B cell (primary cell): ENCODE results near the gene PWWP2B. TPM values are rescaled to one million over a fixed set of nuclear protein-coding genes. Genes with fewer than 3 reads are reported as not detected.

Experiments used
- ATAC-seq: fragments of 200-7000 bp; cut with Tn5 transposase; one replicate; pipeline ENCODE4 v1.10.0; 2021; ENCODE audit warnings: low read depth, mild to moderate bottlenecking, moderate number of reproducible peaks, moderate library complexity
- CTCF ChIA-PET: fragments of 350-600 bp; sonication (Branson Sonifier 250); formaldehyde crosslinking; loops from one replicate; lab custom pipeline; 2021; ENCODE audit warnings: antibody characterized with exemption, inconsistent platforms; lab: Charles Lee
- POLR2A ChIA-PET: fragments of 350-600 bp; sonication (Branson Sonifier 250); formaldehyde crosslinking; loops from one replicate; lab custom pipeline; 2021; ENCODE audit warnings: antibody characterized with exemption; lab: Charles Lee
- DNase-seq: peaks from one replicate; pipeline ENCODE4 v3.0.0; 2013
- H2AFZ ChIP-seq: 2 replicates; pipeline ENCODE4 v1.6.1; 2012; ENCODE audit warnings: mild to moderate bottlenecking, low read depth, low read length; ENCODE audit not compliant: insufficient read depth, poor library complexity, severe bottlenecking
- H3K27ac ChIP-seq, 2 donors: 1 replicate in 1 of 2; 2 replicates in 1 of 2; pipeline ENCODE4 v1.5.1; 2012 to 2013; ENCODE audit warnings: low read length in 2 of 2, mild to moderate bottlenecking in 2 of 2, moderate library complexity in 1 of 2
- H3K27me3 ChIP-seq, 4 experiments: fragments of 200-600 bp in 1 of 4; sonication (generic) in 1 of 4; replicated peaks in 1 of 4; 1 replicate in 2 of 4; 2 replicates in 2 of 4; pipeline versions ENCODE4 v1.6.1 to v1.7.0; 2013 to 2016; ENCODE audit warnings: low read length in 3 of 4, mild to moderate bottlenecking in 2 of 4, mixed read lengths in 1 of 4, moderate library complexity in 1 of 4; ENCODE audit not compliant: insufficient read depth in 4 of 4, control insufficient read depth in 3 of 4; ENCODE audit errors: control extremely low read depth in 1 of 4
- H3K36me3 ChIP-seq, 2 experiments: replicated peaks in 1 of 2; 1 replicate in 1 of 2; 2 replicates in 1 of 2; pipeline versions ENCODE4 v1.6.1 to v1.7.1; 2013; ENCODE audit warnings: low read length in 1 of 2; ENCODE audit not compliant: insufficient read depth in 2 of 2, control insufficient read depth in 1 of 2; ENCODE audit errors: control extremely low read depth in 1 of 2, extremely low read depth in 1 of 2
- H3K4me1 ChIP-seq, 2 donors: fragments of 200-600 bp in 1 of 2; sonication (generic) in 1 of 2; 1 replicate in 1 of 2; 2 replicates in 1 of 2; pipeline versions ENCODE4 v1.5.1 to v1.6.1; 2013 to 2017; ENCODE audit warnings: low read length in 2 of 2; ENCODE audit not compliant: control insufficient read depth in 2 of 2, insufficient read depth in 2 of 2
- H3K4me2 ChIP-seq: replicated peaks from 2 replicates; pipeline ENCODE3; 2012; ENCODE audit warnings: mild to moderate bottlenecking, low read depth, low read length; ENCODE audit not compliant: poor library complexity, severe bottlenecking
- H3K4me3 ChIP-seq, 5 experiments: fragments of 200-600 bp in 1 of 5; sonication (generic) in 1 of 5; 1 replicate in 3 of 5; 2 replicates in 2 of 5; pipeline versions ENCODE4 v1.5.1 to v1.7.0; 2011 to 2016; ENCODE audit warnings: low read length in 4 of 5, mild to moderate bottlenecking in 4 of 5, low read depth in 2 of 5, control low read depth in 1 of 5, moderate library complexity in 1 of 5; ENCODE audit not compliant: insufficient read depth in 1 of 5; ENCODE audit errors: control extremely low read depth in 1 of 5, extremely low read depth in 1 of 5
- H3K79me2 ChIP-seq: fragments of 200-600 bp; sonication (generic); one replicate; pipeline ENCODE4 v1.6.0; 2016; ENCODE audit warnings: low read length; ENCODE audit not compliant: control insufficient read depth, insufficient read depth
- H3K9ac ChIP-seq: fragments of 200-600 bp; sonication (generic); 2 replicates; pipeline ENCODE4 v1.6.1; 2017; ENCODE audit warnings: mild to moderate bottlenecking, low read length, moderate library complexity
- H3K9me3 ChIP-seq, 3 donors: one replicate each; pipeline versions ENCODE4 v1.6.1 to v1.7.1; 2013; ENCODE audit warnings: low read length in 2 of 3; ENCODE audit not compliant: control insufficient read depth in 2 of 3, insufficient read depth in 1 of 3; ENCODE audit errors: control extremely low read depth in 1 of 3
- H4K20me1 ChIP-seq: 2 replicates; pipeline ENCODE4 v1.6.0; 2012; ENCODE audit warnings: mild to moderate bottlenecking, low read length; ENCODE audit not compliant: insufficient read depth, control insufficient read depth, poor library complexity, severe bottlenecking
- H3K27ac Mint-ChIP-seq: one replicate; pipeline ENCODE4 v1.8.0; 2021; ENCODE audit warnings: mixed read lengths
- H3K27me3 Mint-ChIP-seq: one replicate; pipeline ENCODE4 v1.8.0; 2021; ENCODE audit warnings: mixed read lengths
- H3K4me1 Mint-ChIP-seq: one replicate; pipeline ENCODE4 v1.8.0; 2021; ENCODE audit warnings: mixed read lengths
- H3K4me3 Mint-ChIP-seq: one replicate; pipeline ENCODE4 v1.8.0; 2021; ENCODE audit warnings: mixed read lengths
- H3K9me3 Mint-ChIP-seq: one replicate; pipeline ENCODE4 v1.8.0; 2022; ENCODE audit warnings: mixed read lengths; ENCODE audit not compliant: insufficient read depth
- EZH2 ChIP-seq: IDR thresholded peaks from 2 replicates; pipeline ENCODE4 v1.6.1; 2012; ENCODE audit warnings: borderline replicate concordance, low read depth, mild to moderate bottlenecking, moderate library complexity, low read length; ENCODE audit not compliant: insufficient read depth, poor library complexity, severe bottlenecking
- WGBS: methylation state at CpG from one replicate; pipeline ENCODE4 v1.1.5; 2013; ENCODE audit warnings: missing lambda C conversion rate; ENCODE audit not compliant: insufficient coverage; 5-methylcytosine and 5-hydroxymethylcytosine counted together
- intact Hi-C: fragments of 100-400 bp; cut with micrococcal nuclease; formaldehyde crosslinking; loops from one replicate; pipeline ENCODE4 v1.10.0; 2022
- polyA plus RNA-seq: library from polyadenylated mRNA; depleted of rRNA; stranded (reverse); fragments of >200 nt; gene quantifications from 2 replicates; pipeline ENCODE4 v1.2.3, GENCODE V29; 2012
- total RNA-seq, 2 donors: library from RNA; stranded (reverse); fragments of 120-200 nt in 1 of 2; gene quantifications; 1 replicate in 1 of 2; 2 replicates in 1 of 2; pipeline versions ENCODE4 v1.2.3 to v1.2.4, GENCODE V29; 2013 to 2022
- TF ChIP-seq, protein P1 (sequence below): fragments of 200-600 bp; IDR thresholded peaks from one replicate; pipeline ENCODE4 v1.8.0; 2022; ENCODE audit warnings: antibody characterized with exemption, mild to moderate bottlenecking

Gene PWWP2B
- total and polyA plus RNA-seq, 2 donors (not counting 1 experiment from before 2014, with no cell fraction given), result 13.6 to 34.4 TPM

DNA sequence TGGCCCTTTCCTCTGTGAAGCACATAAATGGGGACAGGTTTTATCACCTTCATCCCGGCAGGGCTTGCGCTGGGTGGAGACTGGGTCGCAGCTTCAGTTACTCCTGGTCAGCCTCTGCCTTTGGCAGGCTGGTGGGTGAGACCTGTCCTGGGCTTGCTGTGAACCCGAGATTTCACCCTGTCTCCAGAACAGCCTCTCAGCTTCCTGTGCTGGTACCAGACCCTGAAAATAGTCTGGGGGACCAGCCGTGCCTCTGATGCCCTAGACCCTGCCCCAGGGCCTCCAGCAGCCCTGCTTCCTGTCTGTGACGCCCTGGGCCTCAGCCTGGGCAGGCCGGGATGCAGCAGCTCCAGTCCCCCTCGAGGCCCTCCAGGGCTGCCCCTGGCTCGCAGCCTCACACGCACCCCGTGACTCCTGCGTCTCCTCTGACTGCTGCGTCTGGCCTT, 13.2 kb upstream of the PWWP2B start:
- Mint-ChIP-seq H3K27ac (no peak overlapping the region), H3K4me1 (peaks cover 5% of the 10 kb centered on the region), H3K27me3 (no peaks in the 10 kb centered on the region), H3K9me3 (no peaks in the 10 kb centered on the region), H3K4me3 (no peak overlapping the region)
- ChIA-PET POLR2A (no interaction called here), CTCF (no interaction called here)
- Histone ChIP-seq H3K4me1 (peaks cover 6 to 11% of the 10 kb centered on the region in 2 donors), H3K27me3 (no peaks in the 10 kb centered on the region), H3K9me3 (no peaks in the 10 kb centered on the region), H3K9ac (no peak overlapping the region), H3K79me2 (no peaks in the 10 kb centered on the region), H3K27ac (no peak overlapping the region), H3K36me3 (no peaks in the 10 kb centered on the region), H3K4me3 (no peak overlapping the region), H4K20me1 (no peaks in the 10 kb centered on the region), H2AFZ (no peak overlapping the region), H3K4me2 (no peak overlapping the region)
- WGBS, result 64% methylated on average over 13 of the region's 13 CpGs
- intact Hi-C loops, result no loop called here
- DNase-seq (no peak), ATAC-seq (no peak)
- no peak for TF ChIP-seq EZH2
- TF ChIP-seq, protein P1, sequence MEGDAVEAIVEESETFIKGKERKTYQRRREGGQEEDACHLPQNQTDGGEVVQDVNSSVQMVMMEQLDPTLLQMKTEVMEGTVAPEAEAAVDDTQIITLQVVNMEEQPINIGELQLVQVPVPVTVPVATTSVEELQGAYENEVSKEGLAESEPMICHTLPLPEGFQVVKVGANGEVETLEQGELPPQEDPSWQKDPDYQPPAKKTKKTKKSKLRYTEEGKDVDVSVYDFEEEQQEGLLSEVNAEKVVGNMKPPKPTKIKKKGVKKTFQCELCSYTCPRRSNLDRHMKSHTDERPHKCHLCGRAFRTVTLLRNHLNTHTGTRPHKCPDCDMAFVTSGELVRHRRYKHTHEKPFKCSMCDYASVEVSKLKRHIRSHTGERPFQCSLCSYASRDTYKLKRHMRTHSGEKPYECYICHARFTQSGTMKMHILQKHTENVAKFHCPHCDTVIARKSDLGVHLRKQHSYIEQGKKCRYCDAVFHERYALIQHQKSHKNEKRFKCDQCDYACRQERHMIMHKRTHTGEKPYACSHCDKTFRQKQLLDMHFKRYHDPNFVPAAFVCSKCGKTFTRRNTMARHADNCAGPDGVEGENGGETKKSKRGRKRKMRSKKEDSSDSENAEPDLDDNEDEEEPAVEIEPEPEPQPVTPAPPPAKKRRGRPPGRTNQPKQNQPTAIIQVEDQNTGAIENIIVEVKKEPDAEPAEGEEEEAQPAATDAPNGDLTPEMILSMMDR, result no peak

GRCh38 chr10:132384618-132385388, 12.2 kb upstream of the PWWP2B start:
- POLR2A ChIA-PET, result interaction anchor here (0.6 kb wide), 1 partner anchor 37 kb away, joined by 6 read pairs; no protein-coding TSS in a partner anchor
- no peak overlapping the region for H3K27ac ChIP-seq
- Mint-ChIP-seq H3K9me3 (no peaks in the 10 kb centered on the region), H3K4me3 (no peak overlapping the region), H3K27ac (no peak overlapping the region), H3K27me3 (no peaks in the 10 kb centered on the region), H3K4me1 (peaks cover 7% of the 10 kb centered on the region)
- H2AFZ ChIP-seq, result no peak overlapping the region
- H3K9me3 ChIP-seq, result no peaks in the 10 kb centered on the region
- no peaks in the 10 kb centered on the region for H3K79me2 ChIP-seq
- no peaks in the 10 kb centered on the region for H3K27me3 ChIP-seq
- no peak overlapping the region for H3K4me2 ChIP-seq
- no peaks in the 10 kb centered on the region for H3K36me3 ChIP-seq
- ATAC-seq, result no peak
- TF ChIP-seq EZH2, result no peak
- TF ChIP-seq, protein P1, result no peak
- WGBS, result 80% methylated on average over 20 of the region's 20 CpGs
- no peaks in the 10 kb centered on the region for H4K20me1 ChIP-seq
- H3K9ac ChIP-seq, result no peak overlapping the region
- H3K4me1 ChIP-seq, result peaks cover 6 to 21% of the 10 kb centered on the region in 2 donors
- H3K4me3 ChIP-seq, result no peak overlapping the region
- CTCF ChIA-PET, result interaction anchor here (1.0 kb wide), 1 partner anchor 70 kb away, joined by 4 read pairs; no protein-coding TSS in a partner anchor
- intact Hi-C loops, result no loop called here
- no peak for DNase-seq
